ENCODE data around the gene UQCC3.

GRCh38 chr11:62715150-62716130 lies 44.0 kb downstream of the UQCC3 start:
- TF ChIP-seq EZH2 (IDR thresholded peaks at IDR 0.05) (no peak), POLR2AphosphoS5 (IDR thresholded peaks at IDR 0.05; ENCODE audit: borderline replicate concordance, low read depth, low read length) (no peak), FOXP2 (optimal IDR thresholded peaks at IDR 0.05; ENCODE audit: control extremely low read depth, extremely low read length, insufficient read depth) (no peak)
